ENCODE data around the gene DDX10.

Gene DDX10

DNA sequence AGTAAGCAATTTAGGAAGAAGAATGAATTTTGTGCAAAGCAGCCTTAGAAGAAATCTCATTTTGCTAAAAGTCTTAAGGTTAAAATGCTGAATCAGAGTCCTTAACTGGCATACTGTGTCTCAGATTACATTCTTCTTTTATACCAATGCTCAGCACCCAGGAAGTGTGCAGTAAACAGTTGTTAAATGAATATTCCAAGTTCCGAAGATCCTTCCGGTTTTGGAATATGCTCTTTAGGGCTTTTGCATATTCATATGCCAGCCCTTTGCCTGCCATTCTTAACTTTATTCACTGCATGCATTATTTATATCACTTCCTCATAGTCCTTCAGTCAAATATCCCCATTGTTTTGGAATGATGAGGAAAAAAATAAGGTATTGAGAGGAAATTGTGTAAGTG lies 242.0 kb downstream of the DDX10 start:
- DNase-seq (ENCODE audit: low read depth), result peak; percentile 75

DNA sequence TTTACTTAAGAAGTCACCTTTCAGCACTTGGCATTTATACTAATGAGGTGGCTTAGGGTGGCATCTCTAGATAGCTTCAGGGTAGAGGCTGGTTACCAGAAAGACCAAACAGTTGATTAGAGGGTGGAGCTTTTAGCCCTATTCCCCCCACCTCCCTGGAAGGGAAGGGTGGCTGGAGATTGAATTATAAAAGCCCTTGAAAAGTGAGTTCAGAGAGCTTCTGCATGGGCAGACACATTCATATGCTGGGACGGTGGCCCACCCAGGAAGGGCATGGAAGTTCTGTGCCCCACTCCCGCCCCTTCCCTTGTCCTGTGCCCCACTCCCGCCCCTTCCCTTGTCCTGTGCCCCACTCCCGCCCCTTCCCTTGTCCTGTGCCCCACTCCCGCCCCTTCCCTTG lies 244.2 kb downstream of the DDX10 start:
- DNase-seq (ENCODE audit: low read depth), result no peak

DNA sequence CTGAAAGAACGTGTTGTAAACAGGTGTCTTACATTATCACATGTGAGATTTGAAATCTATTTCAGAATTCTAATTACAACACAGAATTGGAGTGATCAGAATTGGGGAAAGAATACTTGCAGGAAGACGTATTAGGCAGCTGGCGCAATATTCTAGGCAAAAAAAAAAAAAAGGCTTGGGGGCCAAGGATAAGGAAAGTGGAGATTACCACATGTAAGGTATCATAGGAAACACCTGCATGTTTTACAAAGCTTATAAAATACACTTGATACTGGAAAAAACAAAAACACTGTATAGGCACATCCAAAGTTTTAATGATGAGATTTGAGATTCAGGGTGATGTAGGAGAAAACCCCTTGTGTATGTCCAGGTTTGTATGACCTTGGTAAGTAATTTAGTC lies 245.1 kb downstream of the DDX10 start:
- no peak for DNase-seq (ENCODE audit: low read depth)

DNA sequence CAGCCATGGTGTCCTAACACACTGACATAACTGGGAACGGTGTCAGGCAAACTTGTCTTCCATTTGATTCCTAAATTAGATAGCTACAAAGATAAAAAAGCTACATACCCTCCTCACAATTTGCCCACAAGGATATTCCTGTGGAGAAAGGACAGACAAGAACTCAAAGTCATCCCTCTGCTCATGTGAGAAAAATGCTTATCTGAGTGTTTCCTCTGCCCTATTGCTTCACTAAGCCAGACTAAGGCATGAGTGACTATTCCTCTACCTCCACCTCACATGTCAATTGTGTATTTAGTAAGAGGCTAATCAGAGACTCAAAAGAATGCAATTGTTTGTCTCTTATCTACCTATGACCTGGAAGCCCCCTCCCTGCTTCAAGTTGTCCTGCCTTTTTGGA lies 247.7 kb downstream of the DDX10 start:
- DNase-seq (ENCODE audit: low read depth), result peak; percentile 86

DNA sequence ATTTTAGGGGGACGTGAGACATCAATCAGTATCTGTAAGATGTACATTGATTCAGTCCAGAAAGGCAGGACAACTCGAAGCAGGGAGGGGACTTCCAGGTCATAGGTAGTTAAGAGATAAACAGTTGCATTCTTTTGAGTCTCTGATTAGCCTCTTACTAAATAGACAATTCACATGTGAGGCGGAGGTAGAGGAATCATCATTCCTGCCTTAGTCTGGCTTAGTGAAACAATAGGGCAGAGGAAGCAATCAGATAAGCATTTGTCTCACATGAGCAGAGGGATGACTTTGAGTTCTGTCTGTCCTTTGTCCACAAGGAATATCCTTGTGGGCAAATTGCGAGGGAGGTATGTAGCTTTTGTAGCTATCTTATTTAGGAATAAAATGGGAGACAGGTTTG lies 248.3 kb downstream of the DDX10 start:
- no peak for DNase-seq (ENCODE audit: low read depth)

DNA sequence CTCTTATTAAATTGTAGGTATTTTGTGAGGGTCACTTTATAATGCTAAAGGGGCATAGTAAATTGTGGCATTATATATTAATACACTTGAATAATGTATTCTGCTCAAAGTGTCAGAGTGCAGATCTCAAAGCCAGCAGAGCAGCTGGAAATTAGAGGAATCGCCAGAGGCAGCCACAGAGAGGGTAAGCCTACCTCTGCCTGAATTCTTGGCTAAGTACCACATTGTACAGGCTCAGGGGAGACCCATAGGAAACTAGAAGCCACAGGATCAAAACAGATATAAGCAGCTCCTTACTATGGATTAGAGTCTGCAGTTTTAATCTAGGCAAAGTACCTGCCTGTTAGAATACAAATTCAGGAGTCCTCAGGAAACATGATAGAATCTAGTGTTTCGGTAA lies 249.3 kb downstream of the DDX10 start:
- DNase-seq (ENCODE audit: low read depth), result no peak

DNA sequence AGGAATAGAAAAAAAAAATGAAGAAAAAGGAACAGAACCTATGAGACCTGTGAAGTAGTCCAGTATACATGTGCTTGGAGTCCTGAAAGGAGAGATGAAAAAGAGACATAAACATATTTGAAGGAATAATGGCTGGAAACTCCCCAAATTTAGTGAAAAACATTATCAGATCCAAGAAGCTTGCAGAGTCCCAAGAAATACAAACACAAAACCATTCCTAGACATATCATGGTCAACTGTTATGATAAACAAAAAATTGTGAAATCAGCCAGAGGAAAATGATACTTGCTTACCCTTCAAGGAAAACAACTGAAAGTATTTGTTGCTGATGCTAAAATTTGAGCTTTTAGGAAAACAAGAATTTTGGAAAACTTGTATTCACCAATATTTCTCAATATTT lies 250.1 kb downstream of the DDX10 start:
- peak; percentile 68 for DNase-seq (ENCODE audit: low read depth)

DNA sequence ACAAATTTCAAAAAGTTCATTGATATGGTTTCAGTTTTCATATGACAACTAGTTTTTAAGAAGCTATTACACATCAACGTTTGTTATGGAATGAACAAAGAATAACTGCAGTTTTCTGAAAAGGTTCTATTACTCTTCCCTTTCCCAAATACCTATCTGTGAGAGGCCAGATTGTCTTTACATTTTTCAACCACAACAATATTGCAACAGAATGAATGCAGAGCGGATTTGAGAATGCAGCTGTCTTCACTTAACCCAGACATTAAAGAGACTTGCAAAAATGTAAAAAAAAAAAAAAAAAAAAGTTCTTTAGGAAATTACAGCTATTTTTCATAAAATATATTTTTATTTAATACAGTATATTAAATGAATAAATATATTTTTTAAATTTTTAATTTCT lies 250.8 kb downstream of the DDX10 start:
- DNase-seq (ENCODE audit: low read depth), result peak; percentile 63

DNA sequence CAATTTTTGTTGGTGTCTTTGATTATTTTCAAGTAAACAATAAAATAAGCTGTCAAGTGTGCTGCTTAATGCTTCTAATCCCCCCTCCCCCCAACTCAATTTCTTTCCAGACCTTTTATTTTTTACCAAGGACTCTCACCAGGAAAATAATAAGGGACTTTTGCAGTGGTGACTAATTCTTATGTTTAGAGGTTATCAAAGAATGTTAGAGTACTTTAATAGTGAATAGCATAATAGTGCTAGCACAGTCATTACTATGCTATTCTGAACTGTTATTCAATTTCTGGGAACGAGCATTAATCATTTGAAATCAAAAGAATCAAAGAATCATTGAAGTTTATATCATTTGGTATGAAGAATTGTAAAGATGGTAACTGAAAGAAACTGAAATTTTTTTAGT lies 251.4 kb downstream of the DDX10 start:
- peak; percentile 55 for DNase-seq (ENCODE audit: low read depth)

DNA sequence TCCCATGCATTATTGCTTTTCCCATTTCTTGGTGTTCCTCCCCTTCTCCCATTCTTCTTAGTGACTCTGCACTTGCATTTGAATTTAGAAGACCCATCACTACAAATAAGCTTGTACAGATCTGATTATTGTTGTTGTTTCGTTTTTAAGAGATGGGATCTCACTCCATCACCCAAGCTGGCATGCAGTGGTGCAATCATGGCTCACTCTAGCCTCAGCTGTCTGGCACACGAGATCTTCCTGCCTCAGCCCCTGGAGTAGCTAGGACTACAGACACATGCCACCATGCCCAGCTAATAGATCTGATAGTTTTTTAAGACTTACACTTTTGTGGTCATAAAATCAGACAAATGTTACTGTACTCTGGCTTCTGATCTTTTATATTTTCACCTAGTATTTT lies 252.1 kb downstream of the DDX10 start:
- DNase-seq (ENCODE audit: low read depth), result no peak

DNA sequence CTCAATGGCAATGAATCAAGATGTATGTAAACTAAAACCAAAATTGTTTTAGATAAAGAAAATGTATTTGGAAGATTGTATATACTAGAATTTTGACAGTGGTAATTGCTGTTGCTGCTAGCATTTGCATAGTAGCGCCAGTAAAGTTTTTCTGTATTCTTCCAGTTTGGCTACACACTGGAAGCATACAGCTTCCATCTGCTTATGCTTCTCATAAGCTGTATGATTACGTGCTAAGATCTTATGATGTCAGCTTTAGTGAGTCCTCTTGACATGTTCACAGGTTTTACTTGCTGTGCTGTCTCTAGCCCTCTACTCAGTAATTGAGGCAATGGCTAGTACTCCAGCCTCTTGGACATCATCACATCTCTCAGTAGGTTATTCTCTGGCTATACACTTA lies 256.3 kb downstream of the DDX10 start:
- no peak for DNase-seq (ENCODE audit: low read depth)

DNA sequence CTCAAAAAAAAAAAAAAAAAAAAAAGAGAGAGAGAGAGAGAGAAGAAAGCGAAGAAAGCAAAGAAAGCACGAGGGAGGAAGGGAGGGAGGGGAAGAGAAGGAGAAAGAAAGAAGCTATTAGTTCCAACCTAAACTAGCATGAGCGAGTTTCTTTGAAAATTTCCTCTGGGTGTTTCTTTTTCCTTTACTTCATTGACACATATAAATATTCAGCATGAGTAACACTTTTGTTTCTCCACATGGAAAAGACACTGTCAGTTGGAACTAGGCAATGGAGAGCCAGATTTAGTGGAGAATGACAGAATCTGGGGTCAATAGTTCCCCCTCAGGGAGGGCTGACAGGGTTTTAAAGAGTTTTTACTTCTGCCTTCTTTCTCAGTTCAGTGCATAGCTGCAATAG lies 257.4 kb downstream of the DDX10 start:
- DNase-seq (ENCODE audit: low read depth), result no peak

DNA sequence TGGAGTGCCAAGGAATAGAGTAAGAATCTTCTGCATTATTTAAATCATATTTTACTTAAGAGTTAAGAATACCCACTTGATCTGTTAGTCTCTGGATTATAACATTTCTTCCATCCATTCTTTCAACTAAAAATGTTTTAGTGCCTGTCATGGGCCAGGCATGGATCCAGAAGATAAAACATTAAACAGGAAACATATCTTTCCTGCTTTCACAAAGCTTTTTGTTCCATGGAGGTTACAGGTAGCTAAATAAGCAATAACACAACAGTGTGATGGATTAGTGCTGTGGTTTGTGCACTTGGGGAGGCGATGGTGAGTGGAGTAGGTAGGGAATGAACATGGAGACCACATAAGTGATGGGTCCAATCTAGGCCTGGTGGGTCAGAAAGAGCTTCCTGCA lies 258.5 kb downstream of the DDX10 start:
- no peak for DNase-seq (ENCODE audit: low read depth)

DNA sequence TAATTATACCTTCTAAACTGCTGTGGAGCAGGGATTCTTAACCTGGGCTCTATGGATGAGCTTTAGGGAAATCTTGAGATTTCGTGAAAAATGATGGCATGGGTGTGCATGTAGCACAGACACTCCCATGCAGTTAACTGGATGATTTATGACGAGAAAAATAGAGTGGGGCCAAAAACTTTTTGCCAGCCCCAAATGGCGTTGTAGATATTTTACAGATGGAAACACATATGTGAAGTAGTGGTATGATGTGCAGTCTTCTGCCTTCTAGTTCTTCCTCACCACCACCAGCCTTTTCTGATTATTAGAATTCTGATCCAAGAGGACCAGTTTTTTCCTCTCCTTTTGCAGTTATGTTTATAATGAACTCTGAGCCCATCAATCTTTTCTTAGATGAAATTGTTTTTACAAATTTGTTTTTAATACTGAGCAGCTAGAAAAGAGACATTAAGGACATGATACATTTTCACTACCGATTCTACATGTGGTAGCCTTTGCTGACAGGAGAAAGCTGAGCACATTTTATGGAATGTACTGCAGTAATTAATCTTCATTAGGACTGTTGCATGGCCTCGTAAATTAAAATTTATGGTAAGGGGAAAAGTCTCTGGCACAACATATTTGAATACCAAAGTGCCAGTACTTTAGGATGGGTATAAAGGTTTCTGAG lies 261.4 kb downstream of the DDX10 start:
- DNase-seq (ENCODE audit: low read depth), result no peak

DNA sequence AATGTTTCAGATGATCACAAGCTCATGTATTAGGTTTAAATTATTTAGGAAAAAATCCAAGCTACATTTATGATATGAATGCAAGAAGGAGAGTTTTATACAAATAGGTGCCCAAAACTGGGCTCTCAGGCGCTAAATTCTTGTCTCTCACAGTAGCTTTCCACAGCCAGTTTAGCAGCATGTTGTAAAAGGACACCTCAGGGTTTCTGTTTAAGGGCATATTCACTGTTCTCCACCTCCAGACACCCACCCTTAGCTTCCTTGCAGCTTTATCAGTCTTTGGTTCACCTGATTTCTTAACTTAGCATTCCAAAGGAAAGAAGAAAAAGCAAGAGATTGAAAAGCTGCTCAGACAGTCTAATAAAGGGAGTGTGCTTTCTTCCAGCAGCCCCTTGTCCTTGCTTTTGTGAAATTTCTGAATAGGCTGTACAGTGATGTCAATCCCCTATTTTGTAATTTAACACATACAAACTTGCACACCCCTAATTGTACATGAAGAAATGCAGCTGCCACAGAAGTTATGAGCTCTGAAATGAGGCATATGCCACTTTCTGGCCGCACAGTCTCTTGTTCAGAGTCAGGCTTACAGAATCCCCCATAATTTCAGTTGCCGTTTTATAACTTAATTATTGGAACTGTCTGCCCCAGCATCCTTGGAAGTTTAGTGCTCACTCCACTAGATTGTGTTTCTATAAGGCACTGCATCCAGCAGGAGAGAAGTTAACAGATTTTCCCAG lies 262.1 kb downstream of the DDX10 start:
- DNase-seq (ENCODE audit: low read depth), result no peak

DNA sequence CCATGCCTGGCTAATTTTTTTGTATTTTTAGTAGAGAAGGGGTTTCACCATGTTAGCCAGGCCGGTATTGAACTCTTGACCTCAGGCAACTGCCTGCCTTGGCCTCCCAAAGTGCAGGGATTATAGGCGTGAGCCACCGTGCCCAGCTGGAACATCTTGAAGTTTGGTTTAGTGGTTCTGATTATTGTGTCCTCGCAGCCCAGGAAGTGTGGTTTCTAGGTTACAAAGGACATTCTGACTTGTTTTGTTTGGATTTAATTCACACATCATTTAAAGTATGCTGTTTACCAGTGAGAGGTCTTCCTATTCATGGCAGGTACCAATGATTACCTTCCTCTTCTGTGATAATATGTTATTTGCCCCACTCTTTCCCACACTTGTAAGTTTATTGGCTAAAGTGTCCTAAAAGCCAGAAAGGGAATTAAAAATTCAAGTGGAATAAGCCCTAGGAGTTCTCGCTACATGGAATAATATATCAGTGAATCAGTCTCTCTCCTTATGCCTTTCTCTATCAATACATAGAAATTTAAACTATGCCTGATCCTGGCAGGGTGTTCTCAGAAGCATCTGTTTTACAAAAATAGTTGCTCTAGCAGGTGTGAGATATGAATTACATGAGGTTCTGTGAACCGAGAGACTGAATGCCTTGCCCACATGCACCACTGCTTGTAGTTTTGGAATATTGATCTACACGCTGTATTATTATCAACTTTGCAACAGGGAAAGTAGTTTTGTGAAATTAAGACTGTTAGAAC lies 263.1 kb downstream of the DDX10 start:
- DNase-seq (ENCODE audit: low read depth), result peak; percentile 56

DNA sequence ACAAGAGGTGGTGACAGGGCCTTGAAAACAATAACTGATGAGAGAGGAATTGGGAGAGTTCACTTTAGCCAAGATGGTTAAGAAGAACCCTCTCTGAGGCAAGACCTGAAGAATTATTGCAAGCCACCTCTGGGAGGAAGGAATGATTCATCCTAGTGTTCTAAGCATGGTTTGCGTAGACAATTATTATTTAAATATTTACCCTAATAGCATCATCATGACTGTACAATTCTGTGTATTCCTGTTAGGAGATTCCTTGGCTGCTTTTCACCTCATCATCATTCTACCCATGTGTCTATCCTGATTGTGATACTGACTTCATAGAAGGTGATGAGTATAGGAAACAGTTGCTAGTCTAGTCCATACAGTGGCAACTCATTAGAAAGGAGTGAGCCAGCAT lies 264.4 kb downstream of the DDX10 start:
- DNase-seq (ENCODE audit: low read depth), result peak; percentile 98

DNA sequence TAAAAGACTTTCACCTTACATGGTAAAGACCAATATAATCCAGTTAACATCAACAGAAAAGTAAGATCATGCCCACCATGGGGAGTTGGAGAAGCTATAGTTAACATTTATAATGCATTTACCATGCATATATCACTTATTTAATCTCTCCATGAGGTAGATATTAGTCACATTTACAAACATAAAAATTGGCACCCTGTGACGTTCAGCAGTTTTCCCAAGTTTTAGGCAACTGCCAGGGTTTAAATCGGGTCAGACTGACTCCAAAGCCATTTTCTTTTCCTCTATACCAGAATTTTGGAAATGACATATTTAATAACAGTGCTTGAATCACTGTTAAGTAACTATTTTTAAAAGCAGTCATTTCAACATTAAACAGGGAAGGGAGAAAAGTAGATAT lies 266.3 kb downstream of the DDX10 start:
- peak; percentile 23 for DNase-seq (ENCODE audit: low read depth)

DNA sequence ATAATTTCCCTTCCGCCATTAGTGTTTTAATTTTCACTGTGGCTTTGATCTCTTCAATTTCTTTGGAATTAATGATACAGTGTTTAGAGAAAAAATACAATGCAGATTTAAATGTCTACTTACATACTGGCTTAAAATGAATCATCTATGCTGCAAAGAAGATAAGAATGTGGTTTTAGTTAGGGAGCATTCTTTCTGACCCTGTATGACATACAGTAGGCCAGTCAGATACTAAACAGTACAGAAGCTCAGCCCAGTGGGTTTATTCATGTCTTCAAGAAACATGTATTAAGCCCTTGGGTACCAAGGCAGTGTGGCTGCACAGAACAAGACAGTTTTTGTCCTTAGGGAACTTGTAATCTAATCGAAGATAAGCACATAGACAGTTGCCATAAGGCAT lies 268.8 kb downstream of the DDX10 start:
- DNase-seq (ENCODE audit: low read depth), result peak; percentile 86

DNA sequence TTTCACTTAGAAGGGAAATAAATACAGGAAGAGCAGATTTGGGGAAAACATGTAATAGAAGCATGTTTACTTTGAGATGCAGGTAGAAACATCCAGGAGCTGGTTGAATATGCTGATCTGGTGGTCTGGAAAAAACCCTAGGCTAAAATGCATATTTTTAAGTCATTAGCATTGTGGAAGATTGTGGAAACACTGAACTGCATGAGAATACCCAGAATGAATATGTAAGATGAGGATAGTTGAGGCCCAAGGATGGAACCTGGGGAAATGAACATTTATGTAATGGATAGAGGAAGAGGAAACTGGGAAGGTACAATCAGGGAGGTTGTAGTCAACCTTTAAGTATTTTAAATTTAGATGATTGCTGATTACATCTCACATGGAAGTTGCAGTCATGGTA lies 269.4 kb downstream of the DDX10 start:
- no peak for DNase-seq (ENCODE audit: low read depth)

DNA sequence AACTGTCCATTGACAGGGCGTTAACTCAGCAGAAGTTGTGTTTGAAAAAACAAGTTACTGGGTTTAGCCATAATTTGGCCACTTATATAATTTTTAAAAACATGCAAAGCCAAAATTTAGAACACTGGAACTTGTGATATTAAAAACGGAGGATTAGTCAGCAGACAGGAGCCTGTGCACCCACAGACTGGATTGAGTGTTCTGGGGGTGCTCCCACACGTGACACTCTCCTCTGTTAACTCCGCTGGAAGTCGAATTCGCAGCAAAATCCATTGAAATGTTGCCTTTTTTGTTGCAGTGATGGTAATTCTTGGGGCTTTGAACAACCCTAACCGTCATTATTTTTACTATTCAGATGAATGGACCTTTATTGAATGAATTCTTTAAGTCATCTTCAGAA lies 269.8 kb downstream of the DDX10 start:
- no peak for DNase-seq (ENCODE audit: low read depth)

DNA sequence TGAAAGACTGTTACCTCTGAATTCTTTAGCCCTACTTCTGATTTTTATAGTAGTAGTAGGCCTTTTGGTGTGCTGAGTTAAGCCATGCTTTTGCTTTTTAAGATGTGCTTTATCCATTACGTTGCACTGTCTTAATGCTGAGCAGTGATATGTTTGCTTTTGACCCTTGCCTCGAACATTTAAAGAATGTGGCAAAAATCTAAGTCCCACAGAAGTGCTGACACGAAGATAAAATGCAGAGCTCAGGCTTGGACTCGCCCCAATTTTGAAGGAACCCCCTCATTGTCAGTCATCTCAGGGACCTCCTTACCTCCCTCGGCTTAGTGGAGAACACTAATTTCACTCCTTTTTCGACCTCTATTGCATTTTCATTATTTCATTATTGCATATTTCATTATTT lies 272.9 kb downstream of the DDX10 start:
- no peak for DNase-seq (ENCODE audit: low read depth)

DNA sequence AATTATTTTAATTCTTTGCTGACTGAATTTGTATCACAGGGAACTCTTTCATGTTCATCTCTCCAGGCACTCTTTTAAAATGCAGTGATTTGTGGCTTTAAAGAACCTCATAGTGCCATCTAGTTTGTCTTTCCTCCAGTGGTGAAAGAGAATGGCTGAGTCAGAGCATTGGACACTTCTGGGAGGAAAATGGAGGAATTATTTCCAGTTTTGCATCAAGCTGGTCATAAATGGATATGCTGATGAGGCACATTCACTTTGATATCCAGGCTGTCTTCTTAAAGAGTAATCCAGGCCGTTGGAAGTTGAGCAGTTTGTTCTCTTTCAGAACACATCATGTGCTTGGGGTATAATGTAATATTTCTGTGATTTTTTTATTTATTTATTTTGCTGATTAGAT lies 273.7 kb downstream of the DDX10 start:
- no peak for DNase-seq (ENCODE audit: low read depth)
